ENCODE results near the gene TMEM147. TPM values are rescaled to one million over a fixed set of nuclear protein-coding genes. Genes with fewer than 3 reads are reported as not detected.
"Not testable (repeated sequence)": the region's sequence is repeated elsewhere in the genome, so short reads cannot be mapped to it uniquely, and the experiment has no call there.

The TMEM147 gene
- total RNA-seq, 2 donors from 2014 or later: 49.6 to 114 TPM

DNA sequence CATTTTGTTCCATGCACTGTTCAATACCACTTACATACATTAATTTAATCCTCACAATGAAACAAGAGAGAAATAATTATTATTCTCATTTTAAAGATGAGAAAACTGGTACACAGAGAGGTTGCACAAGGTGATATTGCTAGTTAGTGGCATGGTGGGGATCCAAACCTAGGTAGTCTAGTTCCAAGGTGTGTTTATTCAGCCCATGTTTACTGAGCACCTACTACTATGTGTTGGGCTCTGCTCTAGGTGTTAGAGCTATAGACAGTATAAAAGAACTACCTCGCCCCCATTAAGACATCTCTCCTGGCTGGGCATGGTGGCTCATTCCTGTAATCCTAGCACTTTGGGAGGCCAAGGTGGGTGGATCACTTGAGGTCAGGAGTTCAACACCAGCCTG, 37.3 kb downstream of the TMEM147 start:
- intact Hi-C loops (cut with DNase I): no loop called here
- Histone ChIP-seq H3K4me1 (no peaks in the 10 kb centered on the region), H3K4me3 (no peak overlapping the region), H3K9ac (ENCODE audit: low read depth in 2 of 2, low read length in 2 of 2) (no peak overlapping the region), H3K27me3 (no peaks in the 10 kb centered on the region), H3K9me3 (no peaks in the 10 kb centered on the region), H3K36me3 (no peaks in the 10 kb centered on the region), H3K27ac (no peak overlapping the region)
- no peak for DNase-seq
- no peak for TF ChIP-seq CTCF (IDR thresholded peaks at IDR 0.05)

GRCh38 chr19:35585848-35586247, 40.4 kb downstream of the TMEM147 start, which contains the start of gene PMIS2:
PMIS2 (plus strand) TSS chr19:35586173; CDS start chr19:35586260, 87 bp downstream.
- H3K36me3 ChIP-seq: no peaks in the 10 kb centered on the region
- intact Hi-C loops (cut with DNase I): no loop called here
- no peak within 1 kb of the TSS for H3K4me3 ChIP-seq
- no peak for DNase-seq
- TF ChIP-seq CTCF (IDR thresholded peaks at IDR 0.05): no peak
- H3K9ac ChIP-seq (ENCODE audit: low read depth in 2 of 2, low read length in 2 of 2): no peak within 1 kb of the TSS
- H3K27ac ChIP-seq: no peak within 1 kb of the TSS
- no peaks in the 10 kb centered on the region for H3K27me3 ChIP-seq
- no peaks in the 10 kb centered on the region for H3K4me1 ChIP-seq
- H3K9me3 ChIP-seq: no peaks in the 10 kb centered on the region

GRCh38 chr19:35587321-35587720, 41.9 kb downstream of the TMEM147 start:
- Histone ChIP-seq H3K36me3 (no peaks in the 10 kb centered on the region), H3K4me1 (no peaks in the 10 kb centered on the region), H3K9me3 (no peaks in the 10 kb centered on the region), H3K27ac (no peak overlapping the region), H3K27me3 (no peaks in the 10 kb centered on the region), H3K4me3 (no peak overlapping the region), H3K9ac (ENCODE audit: low read depth in 2 of 2, low read length in 2 of 2) (no peak overlapping the region)
- intact Hi-C loops (cut with DNase I): no loop called here
- no peak for TF ChIP-seq CTCF (IDR thresholded peaks at IDR 0.05)
- no peak for DNase-seq

DNA sequence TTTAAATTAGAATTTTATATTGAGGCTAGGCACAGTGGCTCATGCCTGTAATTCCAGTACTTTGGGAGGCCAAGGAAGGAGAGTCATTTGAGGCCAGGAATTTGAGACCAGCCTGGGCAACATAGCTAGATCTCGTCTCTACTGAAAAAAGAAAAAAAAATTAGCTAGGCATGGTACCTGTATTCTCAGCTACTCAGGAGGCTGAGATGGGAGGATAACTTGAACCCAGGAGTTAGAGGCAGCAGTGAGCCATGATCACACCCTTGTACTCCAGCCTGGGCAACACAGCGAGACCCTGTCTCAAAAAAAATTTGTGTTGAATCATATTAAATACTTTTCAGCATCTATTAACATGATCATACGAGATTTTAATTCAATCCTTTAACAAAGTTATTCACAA, 45.4 kb downstream of the TMEM147 start:
- intact Hi-C loops (cut with DNase I): no loop called here
- no peak overlapping the region for H3K27ac ChIP-seq
- H3K9ac ChIP-seq (ENCODE audit: low read depth in 2 of 2, low read length in 2 of 2): no peak overlapping the region
- no peak for TF ChIP-seq CTCF (IDR thresholded peaks at IDR 0.05)
- H3K27me3 ChIP-seq: no peaks in the 10 kb centered on the region
- H3K4me1 ChIP-seq: no peaks in the 10 kb centered on the region
- no peaks in the 10 kb centered on the region for H3K36me3 ChIP-seq
- no peak overlapping the region for H3K4me3 ChIP-seq
- H3K9me3 ChIP-seq: no peaks in the 10 kb centered on the region
- no peak for DNase-seq

- Histone ChIP-seq H3K27me3 (no peaks in the 10 kb centered on the region), H3K9ac (ENCODE audit: low read depth in 2 of 2, low read length in 2 of 2) (no peak overlapping the region), H3K4me3 (no peak overlapping the region), H3K9me3 (no peaks in the 10 kb centered on the region), H3K27ac (no peak overlapping the region), H3K36me3 (no peaks in the 10 kb centered on the region), H3K4me1 (no peaks in the 10 kb centered on the region)
- no peak for DNase-seq
- TF ChIP-seq CTCF (IDR thresholded peaks at IDR 0.05): peak; percentile 43
- intact Hi-C loops (cut with DNase I): no loop called here
Measured at GRCh38 chr19:35592226-35592625, 46.8 kb downstream of the TMEM147 start.

DNA sequence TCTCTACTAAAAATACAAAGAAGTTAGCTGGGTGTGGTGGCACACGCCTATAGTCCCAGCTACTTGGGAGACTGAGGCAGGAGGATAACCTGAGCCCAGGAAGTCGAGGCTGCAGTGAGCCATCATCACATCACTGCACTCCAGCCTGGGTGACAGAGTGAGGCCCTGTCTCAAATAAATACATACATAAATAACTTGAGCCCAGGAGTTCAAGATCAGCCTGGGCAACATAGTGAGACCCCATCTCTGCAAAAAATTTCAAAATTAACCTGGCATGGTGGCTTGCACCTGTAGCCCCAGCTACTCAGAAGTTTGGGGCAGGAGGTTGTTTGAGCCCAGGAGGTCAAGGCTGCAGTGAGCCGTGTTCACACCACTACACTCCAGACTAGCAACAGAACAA, 49.6 kb downstream of the TMEM147 start:
- H3K4me1 ChIP-seq; DNase-seq; H3K9me3 ChIP-seq; H3K4me3 ChIP-seq; H3K36me3 ChIP-seq; H3K9ac ChIP-seq (ENCODE audit: low read depth in 2 of 2, low read length in 2 of 2); intact Hi-C loops (cut with DNase I); H3K27me3 ChIP-seq; H3K27ac ChIP-seq: not testable (repeated sequence)
